ENCODE measurements around the gene UMOD.

Gene UMOD

GRCh38 chr16:20291208-20292206 lies 61.0 kb downstream of the UMOD start:
- DNase-seq = no peak

GRCh38 chr16:20289571-20289970 lies 62.9 kb downstream of the UMOD start:
- DNase-seq = no peak

- no peak for DNase-seq
Observed at GRCh38 chr16:20285993-20286499, 66.5 kb downstream of the UMOD start.
